IMR-90 (cell line): Measurements from ENCODE around the gene SPAG9. TPM values are rescaled to one million over a fixed set of nuclear protein-coding genes. Genes with fewer than 3 reads are reported as not detected.

Source experiments
- ATAC-seq: fragments of 200-7000 bp; cut with Tn5 transposase; 2 replicates; pipeline ENCODE4 v1.9.1; 2020; ENCODE audit warnings: low read depth, mild to moderate bottlenecking, moderate library complexity
- BruUV-seq: library from RNA; stranded (reverse); fragments of 400-500 nt; replicated peaks from 2 replicates; lab custom pipeline; 2021; lab: Mats Ljungman, UMichigan
- CTCF ChIA-PET: fragments of 300-600 bp; formaldehyde crosslinking; extraction: SDS; loops from one replicate; lab custom pipeline; 2021; ENCODE audit warnings: antibody characterized with exemption; lab: Yijun Ruan, JAX
- POLR2A ChIA-PET: fragments of 300-600 bp; sonication (Branson Sonifier 250); formaldehyde crosslinking; loops from one replicate; lab custom pipeline; 2022; ENCODE audit warnings: antibody characterized with exemption; ENCODE audit not compliant: unreplicated experiment; lab: Charles Lee
- DNase-seq: peaks from one replicate; pipeline ENCODE4 v3.0.0; 2013
- H2AFZ ChIP-seq: replicated peaks from 2 replicates; pipeline ENCODE3; 2013; ENCODE audit warnings: low read length, mild to moderate bottlenecking; ENCODE audit not compliant: poor library complexity
- H2AK5ac ChIP-seq: 2 replicates; pipeline ENCODE4 v1.6.1; 2013; ENCODE audit warnings: low read depth, low read length, inconsistent platforms
- H2AK9ac ChIP-seq: replicated peaks from 2 replicates; pipeline ENCODE3; 2013; ENCODE audit warnings: mild to moderate bottlenecking, low read depth, low read length, moderate library complexity; ENCODE audit not compliant: poor library complexity
- H2BK120ac ChIP-seq: 2 replicates; pipeline ENCODE4 v1.6.1; 2013; ENCODE audit warnings: low read depth, low read length, inconsistent platforms
- H2BK15ac ChIP-seq: 3 replicates; pipeline ENCODE4 v1.6.1; 2013; ENCODE audit warnings: low read depth, low read length, inconsistent platforms
- H2BK20ac ChIP-seq: 2 replicates; pipeline ENCODE4 v1.6.1; 2013; ENCODE audit warnings: low read depth, mild to moderate bottlenecking, inconsistent platforms, low read length, moderate library complexity
- H2BK5ac ChIP-seq: 2 replicates; pipeline ENCODE4 v1.6.1; 2013; ENCODE audit warnings: mild to moderate bottlenecking, low read depth, low read length, inconsistent platforms; ENCODE audit not compliant: poor library complexity, severe bottlenecking
- H3K14ac ChIP-seq: replicated peaks from 2 replicates; pipeline ENCODE4 v1.6.1; 2013; ENCODE audit warnings: low read depth, low read length, inconsistent platforms
- H3K18ac ChIP-seq: 2 replicates; pipeline ENCODE4 v1.6.1; 2013; ENCODE audit warnings: low read depth, low read length, control low read depth
- H3K23ac ChIP-seq: 2 replicates; pipeline ENCODE4 v1.6.1; 2013; ENCODE audit warnings: low read depth, low read length, inconsistent platforms
- H3K27ac ChIP-seq: 2 replicates; pipeline ENCODE4 v1.5.1; 2013; ENCODE audit warnings: mild to moderate bottlenecking, control low read depth, low read length; ENCODE audit not compliant: insufficient read depth
- H3K27me3 ChIP-seq: 2 replicates; pipeline ENCODE4 v1.6.1; 2013; ENCODE audit warnings: low read length; ENCODE audit not compliant: control insufficient read depth, insufficient read depth
- H3K36me3 ChIP-seq: 2 replicates; pipeline ENCODE4 v1.6.1; 2013; ENCODE audit warnings: low read length, mixed read lengths; ENCODE audit not compliant: control insufficient read depth, insufficient read depth
- H3K4ac ChIP-seq: 2 replicates; pipeline ENCODE4 v1.6.1; 2013; ENCODE audit warnings: low read depth, low read length, inconsistent platforms
- H3K4me1 ChIP-seq: 2 replicates; pipeline ENCODE4 v1.6.1; 2013; ENCODE audit warnings: low read length, mixed read lengths; ENCODE audit not compliant: control insufficient read depth, insufficient read depth
- H3K4me2 ChIP-seq: 2 replicates; pipeline ENCODE4 v1.6.1; 2013; ENCODE audit warnings: low read depth, mild to moderate bottlenecking, control low read depth, low read length, moderate library complexity
- H3K4me3 ChIP-seq: 2 replicates; pipeline ENCODE4 v1.5.1; 2013; ENCODE audit warnings: low read depth, mild to moderate bottlenecking, control low read depth, low read length, moderate library complexity; ENCODE audit not compliant: insufficient read depth
- H3K56ac ChIP-seq: 2 replicates; pipeline ENCODE4 v1.6.1; 2013; ENCODE audit warnings: low read length, inconsistent platforms; ENCODE audit not compliant: insufficient read depth; ENCODE audit errors: extremely low read depth
- H3K79me1 ChIP-seq, 2 experiments: 2 replicates each; pipeline ENCODE4 v1.6.1; 2013; ENCODE audit warnings: low read length in 2 of 2, inconsistent platforms in 1 of 2, low read depth in 1 of 2
- H3K9ac ChIP-seq: 2 replicates; pipeline ENCODE4 v1.6.1; 2013; ENCODE audit warnings: low read depth, low read length, control low read depth
- H3K9me1 ChIP-seq: 2 replicates; pipeline ENCODE4 v1.6.1; 2013; ENCODE audit warnings: low read length, inconsistent platforms; ENCODE audit not compliant: insufficient read depth
- H3K9me3 ChIP-seq: 2 replicates; pipeline ENCODE4 v1.6.1; 2013; ENCODE audit warnings: low read length; ENCODE audit not compliant: control insufficient read depth, insufficient read depth
- H4K20me1 ChIP-seq: 2 replicates; pipeline ENCODE4 v1.6.1; 2013; ENCODE audit warnings: low read length, inconsistent platforms; ENCODE audit not compliant: insufficient read depth
- H4K5ac ChIP-seq: 2 replicates; pipeline ENCODE4 v1.6.1; 2013; ENCODE audit warnings: mild to moderate bottlenecking, low read depth, low read length, control low read depth
- H4K8ac ChIP-seq, 2 experiments: 2 replicates each; pipeline ENCODE4 v1.6.1; 2013; ENCODE audit warnings: low read depth in 2 of 2, low read length in 2 of 2, control low read depth in 1 of 2, inconsistent platforms in 1 of 2
- H4K91ac ChIP-seq: 2 replicates; pipeline ENCODE4 v1.6.1; 2013; ENCODE audit warnings: low read depth, low read length, inconsistent platforms; ENCODE audit not compliant: insufficient read depth
- CEBPB ChIP-seq: IDR thresholded peaks from 2 replicates; pipeline ENCODE4 v1.6.1; 2012; ENCODE audit warnings: low read depth, low read length, improper control_type of control experiment
- FOS ChIP-seq: fragments of 150-350 bp; IDR thresholded peaks from 2 replicates; pipeline ENCODE4 v1.6.1; 2016; ENCODE audit warnings: low read depth, low read length
- RAD21 ChIP-seq: IDR thresholded peaks from 2 replicates; pipeline ENCODE4 v1.6.1; 2012; ENCODE audit warnings: low read length, improper control_type of control experiment
- SMC3 ChIP-seq: fragments of 150-350 bp; IDR thresholded peaks from 2 replicates; pipeline ENCODE4 v1.6.1; 2016; ENCODE audit warnings: low read depth, mild to moderate bottlenecking, antibody characterized with exemption, low read length, moderate library complexity
- WGBS, 2 experiments: methylation state at CpG; one replicate each; pipeline versions ENCODE4 v1.1.5 to v1.1.7; 2013; ENCODE audit warnings: missing lambda C conversion rate in 2 of 2; ENCODE audit not compliant: insufficient read length in 1 of 2; ENCODE audit errors: extremely low coverage in 2 of 2; 5-methylcytosine and 5-hydroxymethylcytosine counted together
- dilution Hi-C: fragments of 300-500 bp; cut with HindIII; formaldehyde crosslinking; loops from one replicate; pipeline ENCODE4 v1.14.3; 2018; ENCODE audit warnings: low sequenced_read_pairs; ENCODE audit not compliant: unreplicated experiment
- in situ Hi-C: fragments of 300-500 bp; cut with MboI; formaldehyde crosslinking; loops from 3 replicates; pipeline ENCODE4 v1.14.3; 2019; ENCODE audit warnings: low sequenced_read_pairs, inconsistent platforms, mixed read lengths
- intact Hi-C: fragments of 100-400 bp; cut with micrococcal nuclease; formaldehyde crosslinking; loops from 2 replicates; pipeline ENCODE4 v1.10.0; 2022
- polyA plus RNA-seq, 3 experiments: library from polyadenylated mRNA; depleted of rRNA; stranded (reverse); fragments of >200 nt; gene quantifications; 2 replicates each; pipeline ENCODE4 v1.2.3, GENCODE V29; 2012; ENCODE audit warnings: low replicate concordance in 1 of 3
- total RNA-seq: library from RNA; depleted of rRNA; stranded (reverse); fragments of >200 nt; gene quantifications from 2 replicates; pipeline ENCODE4 v1.2.3, GENCODE V29; 2012

The SPAG9 gene
- total and polyA plus RNA-seq, 2 of the 4 experiments (the other 2 are of a cell fraction): 26.7 to 75.5 TPM

DNA sequence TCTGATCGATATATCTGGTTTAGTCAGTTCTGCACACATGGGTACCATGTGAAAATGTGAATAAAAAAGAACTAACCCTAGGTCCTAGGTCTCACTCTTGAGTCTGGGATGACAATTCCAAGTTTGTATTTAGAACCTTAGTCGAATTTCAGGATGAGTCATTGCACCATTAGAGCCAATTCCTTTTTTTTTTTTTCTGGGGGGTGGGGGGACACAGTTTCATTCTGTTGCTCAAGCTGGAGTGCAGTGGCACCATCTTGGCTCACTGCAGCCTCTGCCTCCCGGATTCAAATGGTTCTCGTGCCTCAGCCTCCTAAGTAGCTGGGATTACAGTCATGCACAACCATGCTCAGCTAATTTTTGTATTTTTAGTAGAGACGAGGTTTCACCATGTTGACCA lies 41.6 kb downstream of the SPAG9 start:
- Histone ChIP-seq H2BK20ac (no peak overlapping the region), H3K27ac (peak overlapping the region; percentile 43; the same call in 1 of the 2 replicates), H2AK9ac (no peak overlapping the region), H2AK5ac (no peak overlapping the region; the same call in 1 of the 2 replicates), H3K4ac (peak overlapping the region; percentile 45), H2BK120ac (no peak overlapping the region), H3K9ac (no peak overlapping the region), H3K9me1 (peaks cover 2% of the 10 kb centered on the region; the same call in 1 of the 2 replicates), H3K79me1 (peaks cover 31 to 68% of the 10 kb centered on the region in 2 experiments), H3K14ac (no peak overlapping the region; the same call in 1 of the 2 replicates), H2BK5ac (peak overlapping the region; percentile 84), H4K91ac (no peak overlapping the region), H3K4me2 (peak overlapping the region; percentile 84; the same call in 1 of the 2 replicates), H3K4me1 (0 out of 2 replicates have a peak, but pooled peaks cover 1% of the 10 kb centered on the region), H3K23ac (no peak overlapping the region), H3K36me3 (peaks cover 9% of the 10 kb centered on the region), H4K8ac (peak overlapping the region in 1 of 2 experiments; percentile 36; a peak in 1 of 4 replicates), H3K56ac (no peak overlapping the region), H4K5ac (no peak overlapping the region), H3K4me3 (no peak overlapping the region), H3K9me3 (no peaks in the 10 kb centered on the region), H3K18ac (no peak overlapping the region; the same call in 1 of the 2 replicates), H4K20me1 (no peaks in the 10 kb centered on the region; the same call in 1 of the 2 replicates), H2AFZ (no peak overlapping the region), H3K27me3 (no peaks in the 10 kb centered on the region), H2BK15ac (no peak overlapping the region)
- CTCF ChIA-PET: interaction anchor here (0.8 kb wide), 1 partner anchor 309 kb away, joined by 3 read pairs; no protein-coding TSS in a partner anchor
- DNase-seq: peak; percentile 69
- WGBS, 2 experiments: 100% methylated on average over 2 of the region's 5 CpGs; no CpG with 5 or more reads in 1 of the 2 experiments
- dilution Hi-C loops (no loop called here), in situ Hi-C loops (no loop called here), intact Hi-C loops (no loop called here)
- BruUV-seq: no TSS peak
- no peak for TF ChIP-seq RAD21
- no peak for TF ChIP-seq SMC3
- TF ChIP-seq CEBPB: 0 out of 2 replicates have a peak, but pooled peaks have one; percentile 18
- peak; percentile 53 for TF ChIP-seq FOS
- ATAC-seq: peak; percentile 59
- POLR2A ChIA-PET: no interaction called here
